GM21737 (cell line): ENCODE data around the gene ACTBL2.
"Not testable (repeated sequence)": the region's sequence is repeated elsewhere in the genome, so short reads cannot be mapped to it uniquely, and the experiment has no call there.

Experiments
- ATAC-seq: cut with Tn5 transposase; IDR thresholded peaks from one replicate; pipeline ENCODE4 v1.9.1; 2021; ENCODE audit warnings: mild to moderate bottlenecking, moderate library complexity; ENCODE audit not compliant: unreplicated experiment

The ACTBL2 gene

GRCh38 chr5:57482671-57483106 is at the start of gene ACTBL2:
ACTBL2 (minus strand) TSS chr5:57482811; CDS start chr5:57482707, 104 bp downstream.
- no peak for ATAC-seq

- no peak for ATAC-seq
Measured at GRCh38 chr5:57531333-57531732, 48.7 kb upstream of the ACTBL2 start.

- ATAC-seq = no peak
Measured at GRCh38 chr5:57529864-57530263, 47.3 kb upstream of the ACTBL2 start.

- ATAC-seq = no peak
Measured at GRCh38 chr5:57527870-57528269, 45.3 kb upstream of the ACTBL2 start.

- no peak for ATAC-seq
Measured at GRCh38 chr5:57524348-57525060, 41.9 kb upstream of the ACTBL2 start.

- ATAC-seq = not testable (repeated sequence)
Measured at GRCh38 chr5:57522477-57522876, 39.9 kb upstream of the ACTBL2 start.

GRCh38 chr5:57518415-57518814 is 35.8 kb upstream of the ACTBL2 start:
- ATAC-seq = not testable (repeated sequence)

- ATAC-seq = no peak
Measured at GRCh38 chr5:57517250-57517649, 34.6 kb upstream of the ACTBL2 start.

GRCh38 chr5:57513785-57514184 is 31.2 kb upstream of the ACTBL2 start:
- ATAC-seq = no peak

- ATAC-seq = no peak
Measured at GRCh38 chr5:57511321-57511720, 28.7 kb upstream of the ACTBL2 start.

GRCh38 chr5:57509501-57510260 is 27.1 kb upstream of the ACTBL2 start:
- no peak for ATAC-seq

- no peak for ATAC-seq
Measured at GRCh38 chr5:57508211-57508610, 25.6 kb upstream of the ACTBL2 start.

GRCh38 chr5:57505272-57506200 is 22.9 kb upstream of the ACTBL2 start:
- ATAC-seq = no peak

- no peak for ATAC-seq
Measured at GRCh38 chr5:57504357-57504756, 21.7 kb upstream of the ACTBL2 start.

GRCh38 chr5:57503433-57503832 is 20.8 kb upstream of the ACTBL2 start:
- ATAC-seq = no peak

GRCh38 chr5:57501414-57502201 is 19.0 kb upstream of the ACTBL2 start:
- ATAC-seq = no peak

GRCh38 chr5:57499262-57500050 is 16.8 kb upstream of the ACTBL2 start:
- ATAC-seq = peak; percentile 88

GRCh38 chr5:57497733-57498132 is 15.1 kb upstream of the ACTBL2 start:
- no peak for ATAC-seq

GRCh38 chr5:57495285-57496086 is 12.9 kb upstream of the ACTBL2 start:
- ATAC-seq = no peak
